ENCODE data around the gene NSUN2.

The NSUN2 gene

GRCh38 chr5:6582507-6583048 lies 50.3 kb downstream of the NSUN2 start:
- DNase-seq (ENCODE audit: low read depth): no peak
- no peak overlapping the region for H3K4me3 ChIP-seq (ENCODE audit: low read depth, low read length)
- no peak for TF ChIP-seq CTCF (IDR thresholded peaks at IDR 0.05; ENCODE audit: control insufficient read depth, extremely low read depth, insufficient read depth)

- no peak for TF ChIP-seq CTCF (IDR thresholded peaks at IDR 0.05; ENCODE audit: control insufficient read depth, extremely low read depth, insufficient read depth)
- no peak for DNase-seq (ENCODE audit: low read depth)
- H3K4me3 ChIP-seq (ENCODE audit: low read depth, low read length): no peak overlapping the region
Observed at GRCh38 chr5:6581559-6582426, 51.1 kb downstream of the NSUN2 start.

- DNase-seq (ENCODE audit: low read depth): no peak
- no peak for TF ChIP-seq CTCF (IDR thresholded peaks at IDR 0.05; ENCODE audit: control insufficient read depth, extremely low read depth, insufficient read depth)
- no peak overlapping the region for H3K4me3 ChIP-seq (ENCODE audit: low read depth, low read length)
Observed at GRCh38 chr5:6581090-6581489, 51.8 kb downstream of the NSUN2 start.

- TF ChIP-seq CTCF (IDR thresholded peaks at IDR 0.05; ENCODE audit: control insufficient read depth, extremely low read depth, insufficient read depth): no peak
- H3K4me3 ChIP-seq (ENCODE audit: low read depth, low read length): no peak overlapping the region
- no peak for DNase-seq (ENCODE audit: low read depth)
Observed at GRCh38 chr5:6579535-6579934, 53.3 kb downstream of the NSUN2 start.

GRCh38 chr5:6578676-6579343 lies 54.0 kb downstream of the NSUN2 start:
- DNase-seq (ENCODE audit: low read depth): no peak
- TF ChIP-seq CTCF (IDR thresholded peaks at IDR 0.05; ENCODE audit: control insufficient read depth, extremely low read depth, insufficient read depth): no peak
- H3K4me3 ChIP-seq (ENCODE audit: low read depth, low read length): no peak overlapping the region

- peak; percentile 83 for TF ChIP-seq CTCF (IDR thresholded peaks at IDR 0.05; ENCODE audit: control insufficient read depth, extremely low read depth, insufficient read depth)
- peak; percentile 51 for DNase-seq (ENCODE audit: low read depth)
Observed at GRCh38 chr5:6576861-6577501, 55.9 kb downstream of the NSUN2 start.

More at GRCh38 chr5:6576861-6577501, 55.9 kb downstream of the NSUN2 start:
- no peak overlapping the region for H3K4me3 ChIP-seq (ENCODE audit: low read depth, low read length)
